ENCODE measurements around the gene SARDH. TPM values are rescaled to one million over a fixed set of nuclear protein-coding genes. Genes with fewer than 3 reads are reported as not detected.

Gene SARDH
- total and polyA plus RNA-seq, 2 of the 13 experiments (the other 11 are each of a cell fraction or from before 2014, with no cell fraction given), result 11.6 to 34.9 TPM

- TF ChIP-seq ZNF280D (CRISPR knock-in tag; IDR thresholded peaks at IDR 0.05) (no peak), HMG20B (CRISPR knock-in tag; conservative IDR thresholded peaks at IDR 0.05) (no peak), PTBP1 (IDR thresholded peaks at IDR 0.05; ENCODE audit: low read depth, low read length, poor library complexity, severe bottlenecking) (no peak), ATF4 (CRISPR knock-in tag; IDR thresholded peaks at IDR 0.05) (no peak), NFAT5 (CRISPR knock-in tag; IDR thresholded peaks at IDR 0.05) (no peak), ZNF468 (CRISPR knock-in tag; IDR thresholded peaks at IDR 0.05) (no peak), CBX1 (IDR thresholded peaks at IDR 0.05; ENCODE audit: low read depth) (no peak), ZNF10 (CRISPR knock-in tag; IDR thresholded peaks at IDR 0.05; ENCODE audit: borderline replicate concordance, low read depth) (no peak), ZNF446 (CRISPR knock-in tag; IDR thresholded peaks at IDR 0.05) (peak; percentile 77; the same call in 1 of the 2 replicates), ZNF768 (CRISPR knock-in tag; IDR thresholded peaks at IDR 0.05) (no peak), ZMYM2 (CRISPR knock-in tag; IDR thresholded peaks at IDR 0.05) (no peak), GATAD2A (CRISPR knock-in tag; IDR thresholded peaks at IDR 0.05) (peak; percentile 78), MXI1 (IDR thresholded peaks at IDR 0.05; ENCODE audit: borderline replicate concordance, low read depth, low read length) (peak; percentile 8; the same call in 1 of the 3 replicates)
Measured at GRCh38 chr9:133737774-133738639, at the start of gene SARDH (continued).
